Measurements from ENCODE around the gene E2F3. TPM values are rescaled to one million over a fixed set of nuclear protein-coding genes. Genes with fewer than 3 reads are reported as not detected.

E2F3 gene
- 20.4 TPM for total RNA-seq (ENCODE audit: unreplicated experiment)
- long read RNA-seq, partial matches to known transcripts, result 0 of 3 reads
- long read RNA-seq, other reads (novel, unspliced or antisense), result 3 of 3 reads

DNA sequence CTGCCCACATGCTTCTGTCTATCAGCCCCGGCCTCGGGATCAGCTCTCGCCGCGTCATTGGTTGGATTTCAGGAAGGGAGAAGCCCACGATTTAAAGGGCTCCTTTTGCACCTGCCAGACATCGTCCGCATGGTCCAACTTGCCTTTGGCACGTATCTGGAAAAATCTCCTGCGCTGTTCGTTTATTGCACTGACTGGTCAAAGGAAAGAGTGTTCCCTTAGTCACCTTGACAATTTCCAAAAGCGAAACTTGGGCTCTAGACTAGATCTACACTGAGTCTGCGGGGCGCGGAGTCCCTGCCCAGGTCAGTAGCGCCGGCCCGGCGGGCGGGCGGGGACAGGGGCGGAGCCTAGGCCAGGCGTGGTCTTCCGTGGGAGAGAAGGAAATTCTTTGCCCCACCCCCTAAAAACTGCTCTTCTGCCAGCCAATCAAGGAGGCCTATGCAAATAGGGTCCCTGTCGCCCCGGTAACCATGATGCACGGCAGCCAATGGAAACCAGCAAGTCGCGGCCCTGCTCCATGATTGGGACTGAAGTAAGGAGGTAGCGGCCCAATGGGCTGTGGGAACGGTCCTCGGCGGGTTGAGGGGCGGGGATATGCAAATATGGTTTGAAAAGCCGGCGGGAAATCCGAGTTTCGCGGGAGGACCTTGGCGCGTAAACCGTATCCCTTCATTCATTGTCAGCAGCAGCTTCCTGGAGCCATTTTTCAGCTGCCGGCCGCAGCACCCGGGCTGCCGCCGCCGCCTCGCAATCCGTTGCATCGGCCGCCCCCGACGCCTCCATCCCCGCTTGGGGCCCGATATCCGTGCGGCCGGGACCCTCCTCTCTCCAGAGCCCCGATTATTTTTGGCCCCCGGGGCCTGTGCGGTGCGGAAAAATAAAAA, at the start of gene E2F3:
TSS of gene E2F3 (plus strand) at position 675 of the 887 bp plus-strand sequence. CDS start 354 bp downstream, outside the sequence.
- Mint-ChIP-seq H3K27me3 (ENCODE audit: unreplicated experiment) (peaks cover 15% of the 10 kb centered on the region), H3K9me3 (ENCODE audit: unreplicated experiment) (no peaks in the 10 kb centered on the region), H3K36me3 (ENCODE audit: low read depth, unreplicated experiment) (peaks cover 3% of the 10 kb centered on the region), H3K4me1 (ENCODE audit: unreplicated experiment) (peaks cover 11% of the 10 kb centered on the region), H3K27ac (ENCODE audit: unreplicated experiment) (peak within 1 kb of the TSS; percentile 84), H3K4me3 (ENCODE audit: unreplicated experiment) (peak within 1 kb of the TSS; percentile 91)
- TF ChIP-seq, protein P1, sequence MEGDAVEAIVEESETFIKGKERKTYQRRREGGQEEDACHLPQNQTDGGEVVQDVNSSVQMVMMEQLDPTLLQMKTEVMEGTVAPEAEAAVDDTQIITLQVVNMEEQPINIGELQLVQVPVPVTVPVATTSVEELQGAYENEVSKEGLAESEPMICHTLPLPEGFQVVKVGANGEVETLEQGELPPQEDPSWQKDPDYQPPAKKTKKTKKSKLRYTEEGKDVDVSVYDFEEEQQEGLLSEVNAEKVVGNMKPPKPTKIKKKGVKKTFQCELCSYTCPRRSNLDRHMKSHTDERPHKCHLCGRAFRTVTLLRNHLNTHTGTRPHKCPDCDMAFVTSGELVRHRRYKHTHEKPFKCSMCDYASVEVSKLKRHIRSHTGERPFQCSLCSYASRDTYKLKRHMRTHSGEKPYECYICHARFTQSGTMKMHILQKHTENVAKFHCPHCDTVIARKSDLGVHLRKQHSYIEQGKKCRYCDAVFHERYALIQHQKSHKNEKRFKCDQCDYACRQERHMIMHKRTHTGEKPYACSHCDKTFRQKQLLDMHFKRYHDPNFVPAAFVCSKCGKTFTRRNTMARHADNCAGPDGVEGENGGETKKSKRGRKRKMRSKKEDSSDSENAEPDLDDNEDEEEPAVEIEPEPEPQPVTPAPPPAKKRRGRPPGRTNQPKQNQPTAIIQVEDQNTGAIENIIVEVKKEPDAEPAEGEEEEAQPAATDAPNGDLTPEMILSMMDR (IDR thresholded peaks at IDR 0.05; ENCODE audit: unreplicated experiment), result no peak
- DNase-seq (ENCODE audit: low spot score), result peak; percentile 96

DNA sequence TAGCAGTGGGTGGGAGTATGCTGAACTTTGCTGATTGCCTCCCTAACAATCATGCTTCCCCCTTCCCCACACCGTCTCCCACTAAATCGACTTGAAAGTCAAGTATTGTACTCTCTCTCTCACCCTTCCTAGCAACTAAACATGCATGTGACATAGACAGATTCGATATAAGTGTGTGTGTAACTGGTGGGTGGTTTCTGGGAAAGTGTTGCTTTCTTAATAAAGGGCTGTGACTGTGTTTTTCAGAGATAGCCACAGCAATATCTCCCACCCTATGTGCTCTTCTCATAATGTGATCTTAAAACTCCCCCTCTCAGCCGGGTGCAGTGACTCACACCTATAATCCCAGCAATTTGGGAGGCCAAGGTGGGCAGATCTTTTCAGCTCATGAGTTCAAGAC, 49.3 kb upstream of the E2F3 start:
- no peak overlapping the region for H3K27ac Mint-ChIP-seq (ENCODE audit: unreplicated experiment)
- H3K9me3 Mint-ChIP-seq (ENCODE audit: unreplicated experiment), result no peaks in the 10 kb centered on the region
- no peak overlapping the region for H3K4me3 Mint-ChIP-seq (ENCODE audit: unreplicated experiment)
- TF ChIP-seq, protein P1 (IDR thresholded peaks at IDR 0.05; ENCODE audit: unreplicated experiment), result no peak
- DNase-seq (ENCODE audit: low spot score), result no peak
- H3K36me3 Mint-ChIP-seq (ENCODE audit: low read depth, unreplicated experiment), result no peaks in the 10 kb centered on the region
- peaks cover 2% of the 10 kb centered on the region for H3K27me3 Mint-ChIP-seq (ENCODE audit: unreplicated experiment)
- H3K4me1 Mint-ChIP-seq (ENCODE audit: unreplicated experiment), result no peaks in the 10 kb centered on the region

DNA sequence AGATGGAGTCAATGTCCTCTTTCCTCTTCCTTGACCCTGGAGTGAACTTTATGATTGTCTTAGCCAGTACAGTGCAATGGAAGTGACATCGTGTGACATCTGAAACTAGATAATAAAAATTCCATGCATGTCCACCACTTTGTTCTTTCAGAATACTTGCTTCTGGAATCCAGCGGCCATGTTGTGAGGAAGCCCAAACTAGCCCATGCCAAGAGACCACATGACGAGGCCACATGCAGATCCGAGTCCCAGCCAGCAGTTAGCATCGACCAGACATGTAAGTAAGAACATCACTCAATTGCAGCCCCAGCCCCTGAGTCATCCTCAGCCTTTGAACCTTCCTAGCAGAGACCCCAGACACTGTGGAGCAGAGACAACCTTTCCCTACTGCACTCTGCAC, 48.5 kb upstream of the E2F3 start:
- Mint-ChIP-seq H3K27me3 (ENCODE audit: unreplicated experiment) (peaks cover 2% of the 10 kb centered on the region), H3K4me1 (ENCODE audit: unreplicated experiment) (no peaks in the 10 kb centered on the region), H3K36me3 (ENCODE audit: low read depth, unreplicated experiment) (no peaks in the 10 kb centered on the region), H3K4me3 (ENCODE audit: unreplicated experiment) (no peak overlapping the region), H3K9me3 (ENCODE audit: unreplicated experiment) (no peaks in the 10 kb centered on the region), H3K27ac (ENCODE audit: unreplicated experiment) (no peak overlapping the region)
- DNase-seq (ENCODE audit: low spot score), result no peak
- TF ChIP-seq, protein P1 (IDR thresholded peaks at IDR 0.05; ENCODE audit: unreplicated experiment), result no peak

DNA sequence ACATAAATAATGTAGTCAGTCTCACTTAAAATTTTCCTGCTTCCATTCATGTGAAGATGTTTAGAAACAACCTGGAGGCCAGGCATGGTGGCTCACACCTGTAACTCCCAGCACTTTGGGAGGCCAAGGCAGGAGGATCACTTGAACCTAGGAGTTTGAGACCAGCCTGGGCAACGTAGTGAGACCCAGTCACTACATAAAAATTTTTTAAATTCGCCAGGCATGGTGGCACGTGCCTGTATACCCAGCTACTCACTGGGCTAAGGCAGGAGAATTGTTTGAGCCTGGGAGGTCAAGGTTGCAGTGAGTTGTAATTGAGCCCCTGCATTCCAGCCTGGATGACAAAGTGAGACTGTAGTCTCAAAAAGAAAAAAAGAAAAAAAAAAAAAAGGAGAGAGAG, 47.3 kb upstream of the E2F3 start:
- H3K4me1 Mint-ChIP-seq (ENCODE audit: unreplicated experiment), result no peaks in the 10 kb centered on the region
- TF ChIP-seq, protein P1 (IDR thresholded peaks at IDR 0.05; ENCODE audit: unreplicated experiment), result no peak
- no peak overlapping the region for H3K27ac Mint-ChIP-seq (ENCODE audit: unreplicated experiment)
- peaks cover 2% of the 10 kb centered on the region for H3K27me3 Mint-ChIP-seq (ENCODE audit: unreplicated experiment)
- no peak for DNase-seq (ENCODE audit: low spot score)
- H3K9me3 Mint-ChIP-seq (ENCODE audit: unreplicated experiment), result no peaks in the 10 kb centered on the region
- no peak overlapping the region for H3K4me3 Mint-ChIP-seq (ENCODE audit: unreplicated experiment)
- no peaks in the 10 kb centered on the region for H3K36me3 Mint-ChIP-seq (ENCODE audit: low read depth, unreplicated experiment)

Measured in endothelial cell (in vitro differentiated cells).